Measurements from ENCODE around the gene FAM24B. TPM values are rescaled to one million over a fixed set of nuclear protein-coding genes. Genes with fewer than 3 reads are reported as not detected.

FAM24B gene
- total RNA-seq, 1 donor from 2014 or later = 2.6 TPM

DNA sequence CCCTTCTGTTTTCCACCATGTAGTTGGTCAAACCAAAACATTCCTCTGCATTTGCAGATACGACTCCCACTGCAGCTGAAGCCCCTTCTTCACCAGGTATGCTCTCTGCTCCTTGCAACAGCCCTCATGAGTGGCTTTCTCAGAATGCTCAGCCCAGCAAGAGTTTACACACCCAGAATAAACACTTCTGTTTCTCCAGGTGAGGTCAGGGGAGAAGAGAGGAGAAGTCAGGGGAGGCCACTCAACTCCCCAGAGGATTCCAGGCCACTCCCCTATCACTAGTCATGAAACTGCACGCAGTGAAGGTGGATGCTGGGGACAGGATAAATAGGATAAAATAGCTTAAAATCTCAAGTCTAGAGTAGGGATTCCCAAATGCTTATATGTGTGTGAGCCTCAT is 64.9 kb downstream of the FAM24B start:
- H3K9me3 ChIP-seq (ENCODE audit: insufficient read depth, low read depth, low read length) = no peaks in the 10 kb centered on the region
- no peak overlapping the region for H3K4me2 ChIP-seq (ENCODE audit: low read length)
- peaks cover 2% of the 10 kb centered on the region for H3K36me3 Mint-ChIP-seq (ENCODE audit: low read depth, unreplicated experiment)
- no peaks in the 10 kb centered on the region for H3K36me3 ChIP-seq (ENCODE audit: insufficient read depth, low read length)
- TF ChIP-seq CTCF (IDR thresholded peaks at IDR 0.05; ENCODE audit: insufficient read depth, low read depth, low read length) = no peak
- no peak for TF ChIP-seq EZH2 (IDR thresholded peaks at IDR 0.05; ENCODE audit: insufficient read depth, low read length)
- H3K9ac ChIP-seq (ENCODE audit: low read length) = no peak overlapping the region
- peaks cover 26% of the 10 kb centered on the region for H3K27me3 Mint-ChIP-seq (ENCODE audit: low read depth, unreplicated experiment)
- DNase-seq (ENCODE audit: low read depth) (no peak), FAIRE-seq (no peak)
- peaks cover 9% of the 10 kb centered on the region for H3K27me3 ChIP-seq (ENCODE audit: insufficient read depth, low read length)
- H3K4me1 Mint-ChIP-seq (ENCODE audit: low read depth, unreplicated experiment) = no peaks in the 10 kb centered on the region
- no peaks in the 10 kb centered on the region for H3K4me1 ChIP-seq (ENCODE audit: insufficient read depth, low read length)
- H3K27ac ChIP-seq (ENCODE audit: low read depth, low read length) = no peak overlapping the region
- H2AFZ ChIP-seq (ENCODE audit: low read depth, low read length) = no peak overlapping the region
- no peak overlapping the region for H3K4me3 ChIP-seq (ENCODE audit: insufficient read depth, low read depth, low read length)
- no peaks in the 10 kb centered on the region for H3K9me3 Mint-ChIP-seq (ENCODE audit: unreplicated experiment)
- H3K4me3 Mint-ChIP-seq (ENCODE audit: unreplicated experiment) = no peak overlapping the region
- no peak overlapping the region for H3K27ac Mint-ChIP-seq (ENCODE audit: unreplicated experiment)
- H3K79me2 ChIP-seq (ENCODE audit: insufficient read depth, low read length) = no peaks in the 10 kb centered on the region
- no peaks in the 10 kb centered on the region for H4K20me1 ChIP-seq (ENCODE audit: insufficient read depth, low read length)

- no peaks in the 10 kb centered on the region for H3K36me3 ChIP-seq (ENCODE audit: insufficient read depth, low read length)
- H3K27ac ChIP-seq (ENCODE audit: low read depth, low read length) = no peak overlapping the region
- Mint-ChIP-seq H3K4me3 (ENCODE audit: unreplicated experiment) (no peak overlapping the region), H3K9me3 (ENCODE audit: unreplicated experiment) (no peaks in the 10 kb centered on the region), H3K27ac (ENCODE audit: unreplicated experiment) (no peak overlapping the region), H3K27me3 (ENCODE audit: low read depth, unreplicated experiment) (peaks cover 26% of the 10 kb centered on the region), H3K4me1 (ENCODE audit: low read depth, unreplicated experiment) (no peaks in the 10 kb centered on the region), H3K36me3 (ENCODE audit: low read depth, unreplicated experiment) (peaks cover 2% of the 10 kb centered on the region)
- no peak for TF ChIP-seq EZH2 (IDR thresholded peaks at IDR 0.05; ENCODE audit: insufficient read depth, low read length)
- TF ChIP-seq CTCF (IDR thresholded peaks at IDR 0.05; ENCODE audit: insufficient read depth, low read depth, low read length) = no peak
- no peaks in the 10 kb centered on the region for H3K4me1 ChIP-seq (ENCODE audit: insufficient read depth, low read length)
- H3K27me3 ChIP-seq (ENCODE audit: insufficient read depth, low read length) = peaks cover 3% of the 10 kb centered on the region
- no peak overlapping the region for H3K4me3 ChIP-seq (ENCODE audit: insufficient read depth, low read depth, low read length)
- no peak overlapping the region for H3K4me2 ChIP-seq (ENCODE audit: low read length)
- no peak for FAIRE-seq
- no peaks in the 10 kb centered on the region for H4K20me1 ChIP-seq (ENCODE audit: insufficient read depth, low read length)
- no peaks in the 10 kb centered on the region for H3K79me2 ChIP-seq (ENCODE audit: insufficient read depth, low read length)
- no peak overlapping the region for H3K9ac ChIP-seq (ENCODE audit: low read length)
- H3K9me3 ChIP-seq (ENCODE audit: insufficient read depth, low read depth, low read length) = no peaks in the 10 kb centered on the region
- H2AFZ ChIP-seq (ENCODE audit: low read depth, low read length) = no peak overlapping the region
- no peak for DNase-seq (ENCODE audit: low read depth)
These were observed 66.6 kb downstream of the FAM24B start for GRCh38 chr10:122812751-122813150.

DNA sequence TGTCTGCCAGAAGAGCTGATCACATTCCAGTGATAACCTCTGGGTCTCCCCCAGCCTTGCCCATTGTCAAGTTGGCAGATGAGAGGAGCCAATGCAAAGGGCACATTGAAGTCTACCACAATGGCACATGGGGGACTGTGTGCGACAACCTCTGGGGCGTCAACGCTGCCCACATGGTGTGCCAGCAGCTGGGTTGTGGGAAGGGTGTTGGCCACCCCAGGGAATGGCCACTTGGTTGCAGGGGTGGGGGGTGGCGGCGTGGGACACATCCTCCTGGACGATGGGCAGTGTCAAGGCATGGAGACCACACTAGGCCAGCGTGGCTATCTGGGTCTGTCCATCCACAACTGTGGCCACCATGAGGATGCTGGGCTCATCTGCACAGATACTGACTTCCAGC is 77.1 kb downstream of the FAM24B start:
- no peak overlapping the region for H3K9ac ChIP-seq (ENCODE audit: low read length)
- Mint-ChIP-seq H3K27ac (ENCODE audit: unreplicated experiment) (no peak overlapping the region), H3K36me3 (ENCODE audit: low read depth, unreplicated experiment) (no peaks in the 10 kb centered on the region), H3K4me1 (ENCODE audit: low read depth, unreplicated experiment) (no peaks in the 10 kb centered on the region), H3K9me3 (ENCODE audit: unreplicated experiment) (no peaks in the 10 kb centered on the region), H3K27me3 (ENCODE audit: low read depth, unreplicated experiment) (peaks cover 22% of the 10 kb centered on the region), H3K4me3 (ENCODE audit: unreplicated experiment) (no peak overlapping the region)
- no peak overlapping the region for H2AFZ ChIP-seq (ENCODE audit: low read depth, low read length)
- DNase-seq (ENCODE audit: low read depth) (no peak), FAIRE-seq (no peak)
- no peak overlapping the region for H3K27ac ChIP-seq (ENCODE audit: low read depth, low read length)
- no peak overlapping the region for H3K4me2 ChIP-seq (ENCODE audit: low read length)
- H3K4me1 ChIP-seq (ENCODE audit: insufficient read depth, low read length) = no peaks in the 10 kb centered on the region
- no peak for TF ChIP-seq EZH2 (IDR thresholded peaks at IDR 0.05; ENCODE audit: insufficient read depth, low read length)
- no peak for TF ChIP-seq CTCF (IDR thresholded peaks at IDR 0.05; ENCODE audit: insufficient read depth, low read depth, low read length)
- no peaks in the 10 kb centered on the region for H3K79me2 ChIP-seq (ENCODE audit: insufficient read depth, low read length)
- no peaks in the 10 kb centered on the region for H3K9me3 ChIP-seq (ENCODE audit: insufficient read depth, low read depth, low read length)
- no peaks in the 10 kb centered on the region for H3K27me3 ChIP-seq (ENCODE audit: insufficient read depth, low read length)
- H4K20me1 ChIP-seq (ENCODE audit: insufficient read depth, low read length) = no peaks in the 10 kb centered on the region
- H3K4me3 ChIP-seq (ENCODE audit: insufficient read depth, low read depth, low read length) = no peak overlapping the region
- H3K36me3 ChIP-seq (ENCODE audit: insufficient read depth, low read length) = no peaks in the 10 kb centered on the region

Other genes starting within 250 kb of the FAM24B start
- not detected in 2 replicates for gene C10orf120, start 179.7 kb downstream of the FAM24B start, total RNA-seq
- gene CUZD1, start 33.7 kb downstream of the FAM24B start, total RNA-seq = 0.17 and 0.23 TPM in 2 replicates
- not detected in 2 replicates for gene FAM24A, start 31.0 kb upstream of the FAM24B start, total RNA-seq
- 13.5 and 14.3 TPM in 2 replicates for gene C10orf88, start 74.6 kb upstream of the FAM24B start, total RNA-seq
- gene PSTK, start 100.8 kb upstream of the FAM24B start, total RNA-seq = 3.7 and 4.8 TPM in 2 replicates
- 10.8 and 11.0 TPM in 2 replicates for gene IKZF5, start 129.2 kb upstream of the FAM24B start, total RNA-seq
- 8.7 and 10.0 TPM in 2 replicates for gene ACADSB, start 129.4 kb upstream of the FAM24B start, total RNA-seq